Smooth muscle cell (in vitro differentiated cells): ENCODE data around the gene GCK. TPM values are rescaled to one million over a fixed set of nuclear protein-coding genes. Genes with fewer than 3 reads are reported as not detected.

Source experiments
- DNase-seq: peaks from one replicate; lab custom pipeline; 2025; ENCODE audit not compliant: unreplicated experiment; lab: John Stamatoyannopoulos, UW
- H2AFZ ChIP-seq: fragments of 200-600 bp; sonication (generic); 2 replicates; pipeline ENCODE4 v1.6.0; 2016; ENCODE audit warnings: antibody characterized with exemption, low read depth, mild to moderate bottlenecking
- H3F3A ChIP-seq: fragments of 200-600 bp; sonication (generic); 2 replicates; pipeline ENCODE4 v1.6.0; 2017; ENCODE audit warnings: antibody characterized with exemption, low read depth
- H3K27ac ChIP-seq: fragments of 200-600 bp; sonication (generic); 2 replicates; pipeline ENCODE4 v1.5.1; 2016; ENCODE audit warnings: low read depth, mild to moderate bottlenecking
- H3K27me3 ChIP-seq: fragments of 200-600 bp; sonication (generic); 2 replicates; pipeline ENCODE4 v1.6.1; 2016; ENCODE audit warnings: low read depth, mild to moderate bottlenecking
- H3K36me3 ChIP-seq: fragments of 200-600 bp; sonication (generic); 2 replicates; pipeline ENCODE4 v1.5.1; 2016; ENCODE audit warnings: low read depth
- H3K4me1 ChIP-seq: fragments of 200-600 bp; sonication (generic); 2 replicates; pipeline ENCODE4 v1.5.1; 2016; ENCODE audit warnings: low read depth
- H3K4me2 ChIP-seq: fragments of 200-600 bp; sonication (generic); 2 replicates; pipeline ENCODE4 v1.6.0; 2016; ENCODE audit warnings: mild to moderate bottlenecking
- H3K4me3 ChIP-seq: fragments of 200-600 bp; sonication (generic); 2 replicates; pipeline ENCODE4 v1.5.1; 2016; ENCODE audit warnings: mild to moderate bottlenecking
- H3K79me2 ChIP-seq: fragments of 200-600 bp; sonication (generic); 2 replicates; pipeline ENCODE4 v1.6.0; 2016; ENCODE audit warnings: low read depth, mild to moderate bottlenecking
- H3K9ac ChIP-seq: fragments of 200-600 bp; sonication (generic); 2 replicates; pipeline ENCODE4 v1.6.0; 2016; ENCODE audit warnings: low read depth
- H3K9me3 ChIP-seq: fragments of 200-600 bp; sonication (generic); replicated peaks from 2 replicates; pipeline ENCODE4 v1.5.1; 2016; ENCODE audit warnings: low read depth
- H4K20me1 ChIP-seq: fragments of 200-600 bp; sonication (generic); 2 replicates; pipeline ENCODE4 v1.6.0; 2016; ENCODE audit warnings: low read depth
- CTCF ChIP-seq: fragments of 200-600 bp; sonication (generic); IDR thresholded peaks from 2 replicates; pipeline ENCODE4 v1.5.1; 2017; ENCODE audit warnings: borderline replicate concordance, mild to moderate bottlenecking, antibody characterized with exemption; ENCODE audit not compliant: insufficient read depth, poor library complexity, severe bottlenecking
- WGBS: methylation state at CpG from one replicate; pipeline ENCODE4 v1.1.7; 2016; ENCODE audit warnings: low lambda C conversion rate; 5-methylcytosine and 5-hydroxymethylcytosine counted together
- polyA plus RNA-seq: library from polyadenylated mRNA; unstranded; fragments of >200 nt; fragmentation: Nextera tagmentation; extraction: Ambion mirVana; gene quantifications from 2 replicates; pipeline ENCODE4 v1.2.1, GENCODE V29; 2016
- total RNA-seq: library from RNA; depleted of rRNA; stranded (reverse); fragments of >200 nt; gene quantifications from 2 replicates; pipeline ENCODE4 v1.2.3, GENCODE V29; 2014

The GCK gene
- total and polyA plus RNA-seq, 2 experiments from 2014 or later = 1.6 to 5.5 TPM

DNA sequence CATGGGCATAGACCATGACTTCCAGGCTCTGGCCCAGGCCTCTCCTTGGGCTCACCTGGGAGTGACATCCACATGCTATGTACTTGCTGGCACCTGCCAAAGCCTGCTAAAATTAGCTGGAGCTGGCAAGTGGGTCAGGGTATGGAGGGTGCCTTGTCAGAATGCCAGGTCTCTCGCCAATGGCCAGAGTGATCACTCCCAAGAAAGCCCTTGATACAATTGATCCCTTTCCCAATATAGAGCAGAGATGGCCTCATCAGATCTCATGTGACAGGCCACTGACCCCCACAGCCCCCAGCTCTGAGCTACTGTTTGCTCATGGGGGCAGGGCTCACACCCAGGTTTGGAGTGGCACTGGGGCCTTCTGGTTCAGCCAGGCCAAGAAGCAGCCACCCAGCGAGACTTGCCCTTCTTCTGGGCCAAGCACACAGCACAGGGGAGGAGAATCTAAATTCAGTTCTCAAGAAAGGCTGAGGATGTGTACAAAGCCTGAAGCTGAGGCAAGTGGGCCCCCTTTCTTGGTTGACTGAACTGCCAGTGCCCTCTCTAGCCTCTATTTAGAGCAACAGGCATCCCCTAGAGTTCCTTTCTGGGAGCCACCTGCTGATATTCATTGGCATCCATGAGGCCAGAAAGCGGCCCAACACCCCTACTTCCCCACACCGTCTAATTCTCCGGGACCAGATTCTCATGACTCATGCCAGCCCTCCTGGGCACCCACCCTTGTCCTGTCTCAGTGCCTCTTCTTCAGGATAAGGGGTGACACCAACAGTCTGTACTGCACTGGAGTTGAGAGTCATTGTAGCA, 29.2 kb downstream of the GCK start:
- Histone ChIP-seq H3K9me3 (no peaks in the 10 kb centered on the region), H2AFZ (no peak overlapping the region), H3K27ac (no peak overlapping the region), H3K4me1 (peaks cover 11% of the 10 kb centered on the region), H3K36me3 (no peaks in the 10 kb centered on the region), H3K79me2 (no peaks in the 10 kb centered on the region), H3F3A (peaks cover 6% of the 10 kb centered on the region), H4K20me1 (no peaks in the 10 kb centered on the region), H3K4me2 (no peak overlapping the region), H3K4me3 (no peak overlapping the region), H3K27me3 (no peaks in the 10 kb centered on the region), H3K9ac (no peak overlapping the region)
- 75% methylated on average over 5 of the region's 5 CpGs for WGBS
- no peak for TF ChIP-seq CTCF
- DNase-seq = no peak

- no peak overlapping the region for H3K4me3 ChIP-seq
- no peaks in the 10 kb centered on the region for H3K27me3 ChIP-seq
- no peak for DNase-seq
- H3K79me2 ChIP-seq = no peaks in the 10 kb centered on the region
- no peak overlapping the region for H3K27ac ChIP-seq
- H4K20me1 ChIP-seq = no peaks in the 10 kb centered on the region
- 95% methylated on average over 12 of the region's 12 CpGs for WGBS
- no peak for TF ChIP-seq CTCF
- no peaks in the 10 kb centered on the region for H3K9me3 ChIP-seq
- no peak overlapping the region for H3K9ac ChIP-seq
- H3K4me1 ChIP-seq = peaks cover 8% of the 10 kb centered on the region
- H3K4me2 ChIP-seq = no peak overlapping the region
- H2AFZ ChIP-seq = no peak overlapping the region
- no peaks in the 10 kb centered on the region for H3K36me3 ChIP-seq
- H3F3A ChIP-seq = no peaks in the 10 kb centered on the region
Observed at GRCh38 chr7:44158873-44159631, 30.2 kb downstream of the GCK start.

- WGBS = 85% methylated on average over 10 of the region's 10 CpGs
- Histone ChIP-seq H3K9ac (no peak overlapping the region), H3K27me3 (no peaks in the 10 kb centered on the region), H3F3A (no peaks in the 10 kb centered on the region), H3K9me3 (no peaks in the 10 kb centered on the region), H3K4me2 (no peak overlapping the region), H3K36me3 (no peaks in the 10 kb centered on the region), H3K4me1 (peaks cover under 1% of the 10 kb centered on the region), H3K27ac (no peak overlapping the region), H3K4me3 (no peak overlapping the region), H4K20me1 (no peaks in the 10 kb centered on the region), H3K79me2 (no peaks in the 10 kb centered on the region), H2AFZ (no peak overlapping the region)
- TF ChIP-seq CTCF = no peak
- no peak for DNase-seq
Observed at GRCh38 chr7:44158096-44158872, 31.0 kb downstream of the GCK start.
